LNCAP (cell line): ENCODE results near the gene SPN.

ENCODE experiments used
- TF ChIP-seq, protein P1 (sequence below): fragments of 450-650 bp; IDR thresholded peaks from 2 replicates; pipeline ENCODE4 v1.5.1; 2017; ENCODE audit warnings: mild to moderate bottlenecking

SPN gene

DNA sequence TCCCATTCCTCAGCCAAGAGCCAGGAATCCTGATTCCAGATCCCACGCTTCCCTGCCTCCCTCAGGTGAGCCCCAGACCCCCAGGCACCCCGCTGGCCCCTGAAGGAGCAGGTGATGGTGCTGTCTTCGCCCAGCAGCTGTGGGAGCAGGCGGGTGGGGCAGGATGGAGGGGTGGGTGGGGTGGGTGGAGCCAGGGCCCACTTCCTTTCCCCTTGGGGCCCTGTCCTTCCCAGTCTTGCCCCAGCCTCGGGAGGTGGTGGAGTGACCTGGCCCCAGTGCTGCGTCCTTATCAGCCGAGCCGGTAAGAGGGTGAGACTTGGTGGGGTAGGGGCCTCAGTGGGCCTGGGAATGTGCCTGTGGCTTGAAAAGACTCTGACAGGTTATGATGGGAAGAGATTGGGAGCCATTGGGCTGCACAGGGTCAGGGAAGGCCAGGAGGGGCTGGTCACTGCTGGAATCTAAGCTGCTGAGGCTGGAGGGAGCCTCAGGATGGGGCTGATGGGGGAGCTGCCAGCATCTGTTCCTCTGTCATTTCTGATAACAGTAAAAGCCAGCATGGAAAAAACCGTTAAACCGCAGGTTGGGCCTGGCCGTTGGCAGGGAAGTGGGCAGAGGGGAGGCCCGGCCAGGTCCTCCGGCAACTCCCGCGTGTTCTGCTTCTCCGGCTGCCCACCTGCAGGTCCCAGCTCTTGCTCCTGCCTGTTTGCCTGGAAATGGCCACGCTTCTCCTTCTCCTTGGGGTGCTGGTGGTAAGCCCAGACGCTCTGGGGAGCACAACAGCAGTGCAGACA, at the start of gene SPN:
TSS of gene SPN (plus strand) at position 232 of the 791 bp plus-strand sequence. CDS start at position 714, 482 bp downstream.
- TF ChIP-seq, protein P1, sequence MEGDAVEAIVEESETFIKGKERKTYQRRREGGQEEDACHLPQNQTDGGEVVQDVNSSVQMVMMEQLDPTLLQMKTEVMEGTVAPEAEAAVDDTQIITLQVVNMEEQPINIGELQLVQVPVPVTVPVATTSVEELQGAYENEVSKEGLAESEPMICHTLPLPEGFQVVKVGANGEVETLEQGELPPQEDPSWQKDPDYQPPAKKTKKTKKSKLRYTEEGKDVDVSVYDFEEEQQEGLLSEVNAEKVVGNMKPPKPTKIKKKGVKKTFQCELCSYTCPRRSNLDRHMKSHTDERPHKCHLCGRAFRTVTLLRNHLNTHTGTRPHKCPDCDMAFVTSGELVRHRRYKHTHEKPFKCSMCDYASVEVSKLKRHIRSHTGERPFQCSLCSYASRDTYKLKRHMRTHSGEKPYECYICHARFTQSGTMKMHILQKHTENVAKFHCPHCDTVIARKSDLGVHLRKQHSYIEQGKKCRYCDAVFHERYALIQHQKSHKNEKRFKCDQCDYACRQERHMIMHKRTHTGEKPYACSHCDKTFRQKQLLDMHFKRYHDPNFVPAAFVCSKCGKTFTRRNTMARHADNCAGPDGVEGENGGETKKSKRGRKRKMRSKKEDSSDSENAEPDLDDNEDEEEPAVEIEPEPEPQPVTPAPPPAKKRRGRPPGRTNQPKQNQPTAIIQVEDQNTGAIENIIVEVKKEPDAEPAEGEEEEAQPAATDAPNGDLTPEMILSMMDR: no peak

GRCh38 chr16:29641561-29641960, 21.5 kb upstream of the SPN start:
- TF ChIP-seq, protein P1: no peak

- TF ChIP-seq, protein P1: no peak
These were observed 19.5 kb upstream of the SPN start for GRCh38 chr16:29643596-29643995.

DNA sequence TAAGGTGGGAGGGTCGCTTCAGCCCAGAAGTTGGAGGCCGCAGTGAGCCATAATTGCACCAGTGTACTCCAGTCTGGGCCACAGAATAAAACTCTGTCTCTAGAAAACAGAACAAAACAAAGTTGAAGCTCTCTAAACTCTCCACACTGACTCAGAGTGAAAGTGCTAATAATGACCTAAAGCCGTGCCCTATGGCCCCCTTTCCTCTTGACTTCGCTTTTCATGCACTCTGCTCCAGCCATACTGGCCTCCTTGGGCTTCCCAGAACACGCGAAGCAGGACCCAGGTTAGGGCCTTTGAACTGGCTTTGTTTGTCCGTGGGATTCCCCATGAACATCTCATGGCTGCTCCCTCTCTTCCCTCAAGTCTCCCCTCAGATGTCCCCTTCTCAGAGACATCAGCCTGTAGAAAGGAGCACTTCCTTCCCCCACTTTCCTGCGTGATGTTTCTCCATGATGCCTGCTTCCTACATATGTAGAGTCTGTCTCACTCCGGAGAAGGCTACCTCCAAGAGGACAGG, 18.6 kb upstream of the SPN start:
- TF ChIP-seq, protein P1: no peak

GRCh38 chr16:29644973-29645693, 17.9 kb upstream of the SPN start:
- TF ChIP-seq, protein P1: no peak

GRCh38 chr16:29645694-29646187, 17.3 kb upstream of the SPN start:
- TF ChIP-seq, protein P1: no peak

GRCh38 chr16:29646947-29647346, 16.1 kb upstream of the SPN start:
- TF ChIP-seq, protein P1: no peak
